Pancreas (tissue), 10 donors: ENCODE measurements around the gene RASGEF1B. TPM values are rescaled to one million over a fixed set of nuclear protein-coding genes. Genes with fewer than 3 reads are reported as not detected.

Experiments used
- ATAC-seq, 4 donors: fragments of 200-7000 bp; cut with Tn5 transposase; one replicate each; pipeline versions ENCODE4 v1.8.0 to v1.9.1; 2020; ENCODE audit warnings: mild to moderate bottlenecking in 4 of 4, moderate library complexity in 4 of 4
- DNase-seq, 6 donors: peaks; one replicate each; pipeline ENCODE4 v3.0.0-alpha.2; 2020
- FAIRE-seq: peaks from 2 replicates; lab custom pipeline; 2012; peaks lifted over from hg19 to GRCh38; lab: Jason Lieb, UNC
- H3K27ac ChIP-seq, 4 donors: fragments of 200-600 bp; sonication (generic); 1 replicate in 3 of 4; 2 replicates in 1 of 4; pipeline versions ENCODE4 v1.5.0 to v1.8.0; 2020
- H3K27me3 ChIP-seq, 4 donors: fragments of 200-600 bp; one replicate each; pipeline ENCODE4 v1.8.0; 2021
- H3K36me3 ChIP-seq, 3 donors: fragments of 200-600 bp; sonication (generic) in 1 of 3; one replicate each; pipeline versions ENCODE4 v1.5.0 to v1.8.0; 2020 to 2021
- H3K4me1 ChIP-seq, 3 donors: fragments of 200-600 bp; one replicate each; pipeline ENCODE4 v1.8.0; 2021
- H3K4me3 ChIP-seq, 4 donors: fragments of 200-600 bp; sonication (generic) in 2 of 4; one replicate each; pipeline versions ENCODE4 v1.5.0 to v1.8.0; 2020 to 2021
- H3K9me3 ChIP-seq, 4 donors: fragments of 200-600 bp; one replicate each; pipeline ENCODE4 v1.8.0; 2021
- CTCF ChIP-seq, 4 donors: fragments of 200-600 bp; sonication (generic) in 3 of 4; IDR thresholded peaks; one replicate each; pipeline versions ENCODE4 v1.5.0 to v1.8.0; 2021; ENCODE audit warnings: antibody characterized with exemption in 4 of 4
- WGBS, 2 donors: extraction: QIAGEN DNeasy Blood & Tissue Kit; methylation state at CpG; one replicate each; pipeline ENCODE4 v1.1.7; 2013; 5-methylcytosine and 5-hydroxymethylcytosine counted together
- intact Hi-C, 3 donors: fragments of 100-400 bp; cut with DNase I; formaldehyde crosslinking; loops; one replicate each; pipeline versions ENCODE4 v1.11.1 to v1.14.2; 2022
- polyA plus RNA-seq, 2 donors: library from polyadenylated mRNA; stranded (reverse); fragments of 200-250 nt; gene quantifications; one replicate each; pipeline ENCODE4 v1.2.3, GENCODE V29; 2013
- total RNA-seq, 6 donors: library from RNA; stranded (reverse); fragmentation: NEBNext Ultra II Directional in 4 of 6; extraction: Animal tissue kit (Norgen Biotek cat#: 25700) in 4 of 6; gene quantifications; one replicate each; pipeline versions ENCODE4 v1.2.1 to v1.2.4, GENCODE V29; 2021 to 2023
- donor health status: healthy with polysubstance abuse.
- donor health status: DM: no; HTN: no; CAD: no; lungs with moderate emphysema.
- donor health status: DM: no; HTN: no; CAD: no.
- donor health status: control.
- donor health status: control.
- donor health status: Bipolar disorder and iron deficiency.
- donor health status: DM: yes; HTN: yes; CAD: no.
- donor health status: DM: no; HTN: no; CAD: no.
- donor health status: DM: no; HTN: no; CAD: no.
- donor health status: DM: yes; HTN: yes; CAD: no.

Gene RASGEF1B
- total and polyA plus RNA-seq, 8 donors: 1.4 to 8.2 (median 3.4) TPM

DNA sequence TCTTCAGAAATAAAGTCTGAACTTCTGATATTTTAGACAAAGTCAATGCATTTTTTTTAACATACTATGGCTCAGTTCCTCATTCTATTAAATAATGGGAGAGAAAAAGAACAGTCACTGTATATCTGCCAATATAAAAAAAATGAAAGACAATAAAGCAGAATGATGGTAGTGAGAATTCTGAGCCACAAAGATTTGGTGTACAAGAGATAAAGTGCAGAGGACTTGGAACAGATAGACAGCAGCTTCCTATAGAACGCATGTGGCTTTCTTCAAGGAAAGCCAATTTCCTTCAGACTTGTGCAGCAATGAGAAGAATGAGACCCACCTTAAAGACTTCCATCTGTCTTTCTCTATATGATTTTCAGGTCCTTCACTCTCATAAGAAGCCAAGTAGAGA lies 39.7 kb downstream of the RASGEF1B start:
- Histone ChIP-seq H3K4me3 (no peak overlapping the region), H3K9me3 (no peaks in the 10 kb centered on the region), H3K27me3 (no peaks in the 10 kb centered on the region), H3K27ac (no peak overlapping the region), H3K4me1 (no peaks in the 10 kb centered on the region), H3K36me3 (peaks cover 0 to 11% (median 0%) of the 10 kb centered on the region in 3 donors)
- DNase-seq: no peak
- TF ChIP-seq CTCF (IDR thresholded peaks at IDR 0.05): no peak
- intact Hi-C loops: no loop called here
- whole genome bisulfite sequencing, 2 donors: 84 to 91% methylated on average over 1 of the region's 1 CpG
- no peak for ATAC-seq
- no peak for FAIRE-seq

GRCh38 chr4:81429607-81430006 lies 42.1 kb downstream of the RASGEF1B start:
- DNase-seq (peak in 1 of 6 donors; percentile 44), FAIRE-seq (no peak)

DNA sequence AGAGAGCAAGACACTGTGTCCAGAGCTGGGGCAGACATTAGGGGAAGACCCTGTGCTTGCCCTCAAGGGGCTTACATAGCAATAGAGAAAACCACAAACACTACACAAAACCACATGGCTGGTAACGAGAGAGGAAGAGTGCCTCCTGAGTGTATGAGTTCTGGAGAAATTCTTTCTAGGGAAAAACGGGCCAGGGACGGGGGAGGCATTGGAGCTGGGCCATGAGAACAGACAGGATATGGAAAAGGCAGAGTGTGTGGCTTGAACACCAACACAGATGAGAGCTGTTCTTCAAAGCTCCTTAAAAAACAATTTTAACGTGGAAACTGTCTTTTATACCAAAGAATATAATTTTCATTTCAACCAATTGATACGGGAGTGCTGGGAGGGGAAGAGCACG lies 42.7 kb downstream of the RASGEF1B start:
- Histone ChIP-seq H3K36me3 (peaks cover 0 to 11% (median 0%) of the 10 kb centered on the region in 3 donors), H3K27me3 (no peaks in the 10 kb centered on the region), H3K4me3 (no peak overlapping the region), H3K9me3 (no peaks in the 10 kb centered on the region), H3K4me1 (no peaks in the 10 kb centered on the region), H3K27ac (no peak overlapping the region)
- no peak for FAIRE-seq
- intact Hi-C loops: no loop called here
- no peak for TF ChIP-seq CTCF (IDR thresholded peaks at IDR 0.05)
- ATAC-seq: no peak
- DNase-seq: no peak
- 82 to 85% methylated on average over 6 of the region's 6 CpGs for WGBS, 2 donors

More at GRCh38 chr4:81429607-81430006, 42.1 kb downstream of the RASGEF1B start:
- 98% methylated on average over 25 of the region's 25 CpGs for WGBS, 2 donors
- Histone ChIP-seq H3K9me3 (no peaks in the 10 kb centered on the region), H3K36me3 (peaks cover 0 to 11% (median 0%) of the 10 kb centered on the region in 3 donors), H3K27ac (no peak overlapping the region), H3K4me3 (no peak overlapping the region), H3K27me3 (no peaks in the 10 kb centered on the region), H3K4me1 (no peaks in the 10 kb centered on the region)
- no peak for ATAC-seq
- no peak for TF ChIP-seq CTCF (IDR thresholded peaks at IDR 0.05)
- intact Hi-C loops: no loop called here

GRCh38 chr4:81428002-81428401 lies 43.7 kb downstream of the RASGEF1B start:
- H3K9me3 ChIP-seq: no peaks in the 10 kb centered on the region
- no peak for TF ChIP-seq CTCF (IDR thresholded peaks at IDR 0.05)
- intact Hi-C loops: no loop called here
- WGBS, 2 donors: 54 to 60% methylated on average over 3 of the region's 3 CpGs
- no peaks in the 10 kb centered on the region for H3K27me3 ChIP-seq
- H3K4me3 ChIP-seq: no peak overlapping the region
- no peak for DNase-seq
- peaks cover 0 to 11% (median 0%) of the 10 kb centered on the region in 3 donors for H3K36me3 ChIP-seq
- H3K4me1 ChIP-seq: no peaks in the 10 kb centered on the region
- no peak overlapping the region for H3K27ac ChIP-seq
- no peak for FAIRE-seq
- no peak for ATAC-seq

- Histone ChIP-seq H3K4me3 (no peak overlapping the region), H3K4me1 (no peaks in the 10 kb centered on the region), H3K27me3 (no peaks in the 10 kb centered on the region), H3K27ac (no peak overlapping the region), H3K36me3 (peaks cover 0 to 11% (median 0%) of the 10 kb centered on the region in 3 donors), H3K9me3 (no peaks in the 10 kb centered on the region)
- ATAC-seq (no peak), FAIRE-seq (no peak), DNase-seq (no peak)
- intact Hi-C loops: no loop called here
- TF ChIP-seq CTCF (IDR thresholded peaks at IDR 0.05): no peak
- 52 to 56% methylated on average over 6 of the region's 6 CpGs for WGBS, 2 donors
These were observed 44.3 kb downstream of the RASGEF1B start for GRCh38 chr4:81427344-81427821.
